NCI-H1930 (cell line): ENCODE measurements around the gene NPR2.

ENCODE experiments used
- DNase-seq, 2 experiments: peaks; one replicate each; lab custom pipeline; 2025; lab: John Stamatoyannopoulos, UW

Gene NPR2

GRCh38 chr9:35858458-35858857 lies 67.1 kb downstream of the NPR2 start:
- no peak for DNase-seq
